GM19043 (cell line): ENCODE results near the gene LCN9.
"Not testable (repeated sequence)": the region's sequence is repeated elsewhere in the genome, so short reads cannot be mapped to it uniquely, and the experiment has no call there.

ENCODE experiments used
- ATAC-seq: cut with Tn5 transposase; IDR thresholded peaks from one replicate; pipeline ENCODE4 v1.9.1; 2021; ENCODE audit warnings: low read depth; ENCODE audit not compliant: unreplicated experiment

The LCN9 gene

DNA sequence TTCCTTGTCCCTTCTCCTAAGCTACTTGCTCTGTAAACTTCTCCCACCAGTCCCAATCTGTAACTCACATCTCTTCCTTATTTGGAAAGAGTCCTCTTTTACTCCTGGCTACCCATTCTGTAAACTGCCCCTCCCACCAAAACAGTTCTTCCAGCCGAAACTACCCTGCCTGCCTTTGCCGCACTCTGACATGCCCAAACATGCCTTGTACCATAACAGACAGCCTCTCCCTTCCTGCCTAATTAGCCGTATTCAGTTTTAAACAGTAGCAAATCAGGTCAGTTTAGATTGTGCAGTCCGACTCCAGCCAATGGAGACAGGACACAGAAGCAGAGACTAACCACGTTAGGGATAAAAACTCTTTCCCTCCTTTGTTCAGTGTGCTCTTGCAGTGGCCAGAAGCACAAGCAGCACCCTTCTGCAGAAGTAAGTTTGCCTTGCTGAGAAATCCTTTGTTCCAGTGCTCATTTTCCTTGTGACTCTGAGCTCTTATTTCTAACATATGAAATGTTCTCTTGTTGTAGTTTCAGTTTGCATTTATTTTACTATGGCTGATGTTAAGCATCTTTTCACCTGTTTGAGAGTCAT is 18.4 kb upstream of the LCN9 start:
- no peak for ATAC-seq

DNA sequence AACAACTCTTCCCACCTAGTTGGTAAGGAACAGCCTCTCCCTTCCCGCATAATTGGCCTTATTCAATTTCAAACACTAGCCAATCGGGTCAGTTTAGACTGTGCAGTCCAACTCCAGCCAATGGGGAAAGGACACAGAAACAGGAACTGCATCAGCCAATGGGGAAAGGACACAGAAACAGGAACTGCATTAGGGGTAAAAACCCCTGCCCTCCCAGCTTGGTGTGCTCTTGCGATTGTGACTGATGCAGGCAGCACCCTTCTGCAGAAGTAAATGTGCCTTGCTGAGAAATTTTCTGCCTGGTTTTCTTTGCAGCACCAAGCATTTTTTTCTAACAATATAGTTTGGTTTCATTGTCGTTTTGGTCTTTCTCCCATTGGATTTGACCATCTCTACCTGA is 15.2 kb upstream of the LCN9 start:
- ATAC-seq = no peak

DNA sequence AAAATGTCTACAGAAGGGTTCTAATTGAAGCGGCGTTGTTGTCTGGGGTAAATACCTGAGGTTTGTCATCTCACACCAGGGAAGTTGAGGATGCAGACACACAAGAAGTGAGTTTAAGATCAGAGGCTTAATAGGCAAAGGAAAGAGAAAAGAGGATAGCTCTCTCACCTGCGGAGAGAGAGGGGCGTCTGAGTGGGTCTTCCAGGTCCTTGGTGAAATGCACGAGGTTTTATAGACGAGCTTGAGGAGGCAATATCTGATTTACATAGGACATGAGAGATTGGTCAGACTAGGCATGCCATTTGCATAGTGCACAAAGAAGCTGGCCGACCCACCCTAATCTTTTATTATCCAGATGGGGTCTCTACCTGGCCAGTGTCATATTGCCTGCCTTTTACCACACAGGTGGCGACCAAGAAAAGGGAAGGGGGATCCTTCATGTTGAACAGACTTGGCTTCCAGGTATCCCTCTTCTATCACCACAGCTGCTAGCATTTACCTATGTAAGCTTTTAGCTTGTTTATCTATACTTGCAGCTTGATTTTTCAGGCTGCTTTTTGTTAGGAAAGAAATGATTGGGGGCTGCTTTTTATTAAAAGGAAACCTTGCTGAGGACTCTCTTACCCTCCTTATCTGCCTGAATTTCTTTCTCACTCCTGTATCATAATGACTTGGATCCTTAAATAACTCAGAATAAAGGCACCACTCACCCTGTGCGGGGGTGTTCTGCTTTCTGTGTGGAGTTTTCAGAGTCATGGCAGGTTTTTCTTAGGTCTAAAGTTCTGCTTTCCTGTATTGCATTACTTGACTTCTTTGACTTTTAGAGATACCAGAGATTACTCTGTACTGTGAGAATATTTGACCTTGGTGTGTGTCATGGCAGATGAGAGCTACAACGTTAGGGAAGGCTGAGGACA is 14.4 kb upstream of the LCN9 start:
- no peak for ATAC-seq

DNA sequence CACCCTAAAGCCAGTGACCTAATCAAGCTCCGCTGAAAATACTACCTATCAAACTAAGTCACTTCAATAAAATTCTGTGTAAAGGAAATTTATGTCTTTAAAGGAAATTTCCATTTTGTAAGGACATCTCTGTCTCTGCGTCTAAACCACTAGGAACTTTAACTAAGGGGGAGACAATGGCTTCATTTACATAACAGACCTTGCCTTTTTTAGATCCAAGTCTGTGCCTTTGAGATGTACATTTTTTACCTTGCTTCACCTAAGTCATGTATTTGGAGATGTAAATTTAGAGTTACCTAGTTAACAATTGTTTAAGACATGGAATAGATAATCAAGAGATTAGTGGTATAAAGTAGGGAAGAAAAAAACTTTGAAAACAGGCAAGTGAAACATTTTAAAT is 13.6 kb upstream of the LCN9 start:
- ATAC-seq = no peak

DNA sequence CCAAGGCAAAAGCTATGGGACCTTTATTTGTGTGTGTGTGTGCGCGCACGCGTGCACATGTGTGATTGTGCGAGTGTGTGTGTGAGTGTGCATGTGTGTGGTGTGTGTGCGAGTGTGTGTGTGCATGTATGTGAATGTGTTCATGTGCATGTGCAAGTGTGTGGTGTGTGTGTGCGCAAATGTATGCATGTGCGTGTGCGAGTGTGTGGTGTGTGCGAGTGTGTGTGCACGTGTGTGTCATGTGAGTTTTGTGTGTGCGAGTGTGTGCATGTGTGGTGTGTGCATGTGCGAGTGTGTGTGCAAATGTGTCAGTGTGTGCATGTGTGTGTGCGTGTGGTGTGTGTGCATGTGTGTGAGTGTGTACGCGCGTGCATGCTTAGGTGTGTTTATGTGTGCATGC is 12.7 kb upstream of the LCN9 start:
- no peak for ATAC-seq

DNA sequence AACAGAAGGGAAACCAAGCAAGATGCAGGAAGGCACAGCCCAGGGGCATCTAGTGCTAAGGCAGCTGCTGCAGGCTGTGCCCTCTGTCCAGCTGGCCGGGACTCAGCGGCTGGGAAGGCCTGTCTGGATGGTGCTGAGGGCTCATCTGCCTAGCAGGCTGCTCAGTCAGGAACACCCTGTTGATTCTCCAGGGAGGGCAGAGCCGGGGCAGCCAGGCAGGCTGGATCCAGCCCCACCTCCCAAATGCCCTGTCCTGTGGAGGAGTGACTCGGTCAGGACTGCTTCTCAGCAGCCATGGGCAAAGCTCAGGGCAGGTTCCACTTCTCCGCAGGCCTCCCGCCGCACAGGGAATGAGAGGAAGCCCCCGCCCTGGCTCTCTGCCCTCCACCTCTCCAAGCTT is 7.8 kb upstream of the LCN9 start:
- no peak for ATAC-seq

DNA sequence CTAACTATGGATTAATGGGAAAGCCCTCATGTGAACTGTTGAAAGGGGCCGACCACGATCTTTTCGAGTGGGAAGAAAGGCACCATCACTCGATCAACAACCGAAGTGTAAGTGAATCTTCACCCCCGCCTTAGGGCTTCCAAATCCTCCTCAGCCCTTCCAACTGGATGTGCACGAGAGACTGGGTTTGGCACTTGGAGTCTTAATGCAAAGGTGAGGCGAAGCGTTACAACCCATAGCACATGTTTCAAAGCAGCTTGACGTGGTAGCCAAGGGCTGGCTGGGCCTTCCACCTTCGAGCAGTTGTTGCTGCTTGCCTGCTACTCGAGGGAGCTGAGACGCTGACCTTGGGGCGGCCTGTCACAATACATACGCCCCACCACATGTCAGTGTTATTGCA is 5.7 kb upstream of the LCN9 start:
- no peak for ATAC-seq

DNA sequence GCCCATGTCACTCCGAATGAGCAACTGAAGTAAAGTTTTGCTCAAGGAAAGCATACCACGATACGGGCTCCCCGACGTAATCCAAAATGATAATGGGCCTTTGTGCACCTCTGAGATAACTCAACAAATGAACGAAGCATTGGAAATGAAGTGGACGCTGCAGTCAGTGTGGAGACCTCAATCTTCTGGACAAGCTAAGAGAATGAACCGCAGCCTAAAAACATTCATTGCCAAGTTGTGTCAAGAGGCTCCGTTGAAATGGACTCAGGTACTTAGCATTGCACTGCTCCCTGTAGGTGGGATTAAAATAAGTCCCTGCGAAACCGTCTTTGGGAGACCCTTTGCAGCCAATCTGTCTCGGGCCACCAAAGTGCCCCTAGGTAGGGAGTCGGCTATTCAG is 3.9 kb upstream of the LCN9 start:
- ATAC-seq = no peak

DNA sequence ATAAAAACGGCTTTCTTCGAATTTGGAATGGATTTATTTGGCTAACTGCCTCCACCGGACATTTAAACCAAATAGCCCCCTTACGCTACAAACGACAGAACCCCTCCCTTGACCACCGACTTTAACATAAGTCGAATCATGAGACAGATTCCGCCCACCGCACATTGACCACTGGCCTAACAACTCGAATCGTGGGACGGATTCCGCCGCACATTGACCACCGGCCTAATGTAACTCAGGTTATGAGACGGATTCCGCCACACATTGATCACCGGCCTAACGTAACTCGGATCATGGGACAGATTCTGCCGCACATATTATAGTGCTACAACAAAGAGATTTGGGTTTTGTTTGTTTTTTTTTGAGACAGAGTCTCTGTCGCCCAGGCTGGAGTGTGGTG is 2.7 kb upstream of the LCN9 start:
- ATAC-seq = no peak

DNA sequence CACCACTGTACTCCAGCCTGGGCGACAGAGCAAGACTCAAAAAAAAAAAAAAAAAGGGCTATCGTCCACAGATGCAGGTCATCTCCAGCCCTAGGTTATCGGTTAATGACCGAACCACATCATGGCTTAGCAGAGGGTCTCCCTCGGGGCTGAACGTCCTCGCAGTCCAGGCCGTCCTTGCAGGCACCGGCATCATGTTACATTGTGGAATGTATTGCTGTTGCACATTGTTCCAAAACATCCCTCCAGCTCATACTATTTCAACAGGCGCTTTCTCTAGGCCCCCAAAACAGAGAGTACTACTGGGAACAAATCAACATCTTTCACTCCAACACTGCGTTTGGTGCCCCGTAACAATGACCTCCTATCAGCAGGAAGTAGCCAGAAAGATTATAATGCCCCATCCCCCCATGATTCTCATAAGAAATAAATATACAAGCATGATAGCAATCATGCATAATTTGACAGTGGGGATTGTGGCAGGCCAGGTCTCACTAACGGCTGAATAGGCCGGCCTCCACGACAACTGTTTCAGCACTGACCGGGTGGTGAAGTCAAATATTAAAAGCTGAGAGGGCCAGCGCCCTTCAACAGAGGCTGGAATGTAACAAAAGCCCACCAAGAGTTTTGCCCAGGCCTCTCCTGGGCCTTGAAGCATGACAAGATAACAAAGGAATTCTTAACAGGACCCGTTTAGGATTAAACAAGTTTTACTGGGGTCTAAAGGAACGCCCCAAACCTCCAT is 1.1 kb upstream of the LCN9 start:
- no peak for ATAC-seq

DNA sequence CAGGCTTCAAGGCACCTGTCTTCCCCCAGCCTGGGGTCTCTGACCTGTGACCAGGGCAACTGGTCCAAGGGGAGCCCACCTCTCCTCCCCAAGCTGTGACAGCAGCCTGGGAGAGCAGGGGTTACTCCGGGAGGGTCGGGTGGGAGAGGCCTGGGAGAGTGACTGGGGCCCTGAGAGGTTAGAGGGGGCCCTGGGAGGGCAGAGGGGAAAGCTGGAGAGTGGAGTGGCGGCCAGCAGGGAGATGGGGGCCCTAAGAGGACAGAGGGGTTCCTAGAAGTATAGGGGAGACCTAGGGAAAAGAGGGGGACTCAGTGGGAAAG is 302 bp downstream of the LCN9 start:
- ATAC-seq = no peak

DNA sequence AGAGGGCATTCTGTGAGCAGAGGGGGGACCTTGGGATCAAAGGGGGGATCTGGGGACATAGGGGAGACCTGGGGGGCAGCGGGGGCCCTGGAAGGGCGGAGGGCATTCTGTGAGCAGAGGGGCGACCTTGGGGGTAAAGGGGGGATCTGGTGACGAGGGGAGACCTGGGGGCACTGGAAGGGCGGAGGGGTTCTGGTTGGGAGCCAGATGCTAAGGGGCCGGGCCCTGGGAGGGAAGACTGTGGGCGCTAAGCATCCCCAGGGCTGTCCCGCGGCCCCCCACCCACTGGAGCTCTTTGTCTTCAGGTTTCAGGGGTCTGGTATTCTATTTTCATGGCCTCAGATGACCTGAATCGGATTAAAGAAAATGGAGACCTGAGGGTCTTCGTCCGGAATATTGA is 748 bp downstream of the LCN9 start:
- ATAC-seq = no peak

DNA sequence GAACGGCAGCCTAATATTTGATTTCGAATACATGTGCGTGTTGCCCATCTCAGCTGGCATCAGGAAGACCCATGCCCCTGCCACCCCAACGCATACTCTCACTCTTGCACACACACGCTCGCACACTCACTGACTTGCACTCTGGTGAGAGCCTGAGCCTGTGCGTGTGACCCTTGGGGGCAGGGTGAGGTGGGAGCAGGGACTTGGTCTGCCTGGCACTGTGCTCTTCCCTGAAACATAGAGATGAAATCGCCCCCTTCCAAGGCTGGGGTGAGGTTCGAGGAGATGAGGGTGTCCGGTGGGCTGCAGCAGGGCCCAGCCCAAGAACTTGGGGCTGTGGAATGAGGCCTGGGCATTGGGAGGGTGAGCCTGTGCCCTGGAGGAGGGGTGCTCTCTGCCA is 1.2 kb downstream of the LCN9 start:
- ATAC-seq = no peak

DNA sequence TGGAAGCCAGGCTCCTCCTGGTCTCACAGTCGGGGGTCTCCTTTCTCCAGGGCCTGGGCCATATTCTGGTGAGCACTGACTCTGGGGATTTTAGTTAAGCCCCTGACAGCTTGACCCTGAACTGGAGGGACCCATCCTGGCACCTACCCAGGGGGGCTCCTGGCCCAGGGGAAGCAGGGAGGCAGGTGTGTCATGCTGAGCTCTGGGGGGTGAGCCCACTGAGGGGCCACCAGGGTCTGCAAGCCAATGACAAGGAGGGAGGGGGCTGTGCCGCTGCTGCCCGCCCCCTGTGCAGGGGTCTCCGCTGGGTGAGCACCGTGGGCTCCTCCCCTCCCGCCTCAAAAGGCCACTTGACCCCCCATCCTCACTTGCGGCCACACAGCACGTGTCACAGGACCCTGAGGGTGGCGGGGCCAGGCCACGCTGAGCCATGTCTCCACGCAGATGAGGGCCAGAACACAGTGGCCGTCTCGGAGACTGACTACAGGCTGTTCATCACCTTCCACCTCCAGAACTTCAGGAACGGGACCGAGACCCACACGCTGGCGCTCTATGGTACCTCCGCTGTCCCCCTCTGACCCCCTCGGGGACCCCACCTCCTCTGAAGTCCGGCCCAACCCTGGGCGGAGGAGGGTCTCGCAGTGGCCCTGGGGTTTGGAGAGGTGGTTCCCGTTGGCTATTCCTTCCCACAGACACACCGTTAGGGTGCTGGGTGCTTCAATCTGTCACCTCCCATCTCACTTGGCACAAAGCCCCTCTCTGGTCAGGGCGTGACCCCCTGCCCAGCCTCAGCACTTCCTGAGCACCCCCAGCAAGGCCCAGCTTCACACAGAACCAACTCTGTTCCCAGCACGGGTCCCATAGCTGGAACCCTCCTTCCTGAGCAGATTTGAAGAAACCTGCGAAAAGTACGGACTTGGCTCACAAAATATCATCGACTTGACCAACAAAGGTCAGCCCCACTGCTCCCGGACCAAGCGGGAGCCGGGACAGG is 2.0 kb downstream of the LCN9 start:
- ATAC-seq = no peak

DNA sequence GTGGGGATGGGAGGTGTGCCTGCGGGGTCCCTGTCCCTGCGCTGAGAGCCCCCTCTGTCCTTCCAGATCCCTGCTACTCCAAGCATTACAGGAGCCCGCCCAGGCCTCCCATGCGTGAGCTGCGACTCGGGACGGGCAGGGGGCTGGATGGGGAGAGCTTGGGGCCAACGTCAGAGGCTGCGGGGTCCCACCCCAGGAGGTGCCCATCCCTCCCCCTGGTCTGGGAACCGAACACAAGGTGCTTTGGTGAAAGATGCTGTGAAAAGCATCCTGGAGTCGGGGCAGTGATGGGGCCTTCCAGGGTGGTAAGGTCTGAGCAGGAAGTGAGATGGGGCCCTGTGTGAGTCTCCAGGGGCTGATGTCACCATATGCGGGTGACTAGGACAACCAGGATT is 2.7 kb downstream of the LCN9 start:
- no peak for ATAC-seq

DNA sequence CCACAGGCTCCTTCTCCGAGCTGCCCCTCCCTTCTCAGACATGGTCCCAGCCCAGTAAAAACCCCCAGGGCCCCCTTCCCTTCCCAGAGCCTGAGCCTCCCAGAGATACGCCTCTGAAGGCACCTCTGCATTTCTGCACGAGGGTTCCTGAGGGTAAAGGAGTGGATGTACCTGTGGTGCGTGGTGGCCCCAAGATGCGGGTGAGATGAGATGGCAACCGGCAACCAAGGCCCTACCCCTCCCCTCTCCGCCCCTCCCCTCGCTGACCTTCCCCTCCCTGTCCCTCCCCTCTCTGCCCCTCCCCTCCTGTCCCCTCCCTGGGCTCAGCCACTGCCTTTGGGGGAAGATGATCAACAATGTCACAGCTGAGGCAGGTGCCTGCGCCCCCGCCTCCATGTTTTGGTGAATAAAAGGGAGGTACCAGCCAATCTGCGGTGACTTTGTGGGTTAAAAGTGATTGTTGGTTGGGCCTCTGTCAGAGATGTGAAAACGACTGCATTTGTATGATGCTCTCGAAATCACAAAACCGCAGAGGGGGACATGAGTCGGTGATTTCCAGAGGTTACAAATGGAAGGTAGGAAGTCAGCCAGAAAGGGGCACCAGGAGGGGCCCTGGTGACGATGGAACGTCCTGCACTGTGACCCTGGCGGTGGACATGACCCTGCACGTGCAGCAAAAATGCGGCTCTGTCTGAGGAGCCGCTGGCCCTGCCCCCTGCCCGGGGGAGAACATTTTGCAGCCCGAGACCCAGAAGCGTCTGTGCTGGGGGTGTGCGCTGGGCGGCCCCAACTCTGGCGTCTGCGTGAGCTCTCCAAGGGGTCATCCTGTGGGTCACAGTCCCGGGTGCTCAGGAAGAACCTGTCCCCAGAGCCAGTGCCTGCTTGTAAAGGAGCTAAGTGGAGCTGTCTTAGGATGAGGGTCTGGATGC is 3.7 kb downstream of the LCN9 start:
- ATAC-seq = no peak

DNA sequence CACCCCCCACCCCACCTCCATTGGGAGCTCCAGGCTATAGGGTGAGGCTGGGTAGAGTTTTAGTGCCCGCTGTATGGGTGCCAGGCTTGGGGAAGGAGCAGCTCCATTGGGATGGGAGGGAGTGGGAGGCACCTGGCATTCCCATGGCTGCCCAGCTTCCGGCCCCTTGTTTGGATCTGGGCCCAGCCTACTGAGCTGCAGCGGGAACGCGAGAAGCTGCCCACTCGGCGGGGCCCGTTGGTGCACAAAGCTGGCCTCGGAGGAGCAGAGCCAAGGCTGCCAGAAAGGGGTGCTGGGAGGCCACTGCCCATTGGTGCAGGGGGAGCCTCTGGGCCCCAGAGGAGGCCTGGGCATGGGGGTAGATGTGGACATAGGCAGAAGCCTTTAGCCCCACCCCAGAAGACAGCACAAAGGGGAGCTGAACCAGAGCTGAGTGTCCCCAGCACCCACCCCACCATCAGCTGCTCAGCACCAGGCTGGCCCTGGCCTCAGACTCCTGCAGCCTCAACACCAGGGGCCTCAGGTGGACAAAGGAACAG is 4.4 kb downstream of the LCN9 start:
- ATAC-seq = no peak

DNA sequence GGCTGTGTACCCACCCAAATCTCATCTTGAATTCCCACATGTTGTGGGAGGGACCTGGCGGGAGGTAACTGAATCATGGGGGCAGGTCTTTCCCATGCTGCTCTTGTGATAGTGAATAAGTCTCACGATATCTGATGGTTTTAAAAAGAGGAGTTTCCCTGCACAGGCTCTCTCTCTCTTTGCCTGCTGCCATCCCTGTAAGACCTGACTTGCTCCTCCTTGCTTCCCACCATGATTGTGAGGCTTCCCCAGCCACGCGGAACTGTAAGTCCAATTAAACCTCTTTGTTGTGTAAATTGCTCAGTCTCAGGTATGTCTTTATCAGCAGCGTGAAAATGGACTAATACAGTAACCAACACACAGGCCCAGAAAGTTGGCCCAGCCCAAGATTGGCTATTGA is 5.9 kb downstream of the LCN9 start:
- ATAC-seq = not testable (repeated sequence)

DNA sequence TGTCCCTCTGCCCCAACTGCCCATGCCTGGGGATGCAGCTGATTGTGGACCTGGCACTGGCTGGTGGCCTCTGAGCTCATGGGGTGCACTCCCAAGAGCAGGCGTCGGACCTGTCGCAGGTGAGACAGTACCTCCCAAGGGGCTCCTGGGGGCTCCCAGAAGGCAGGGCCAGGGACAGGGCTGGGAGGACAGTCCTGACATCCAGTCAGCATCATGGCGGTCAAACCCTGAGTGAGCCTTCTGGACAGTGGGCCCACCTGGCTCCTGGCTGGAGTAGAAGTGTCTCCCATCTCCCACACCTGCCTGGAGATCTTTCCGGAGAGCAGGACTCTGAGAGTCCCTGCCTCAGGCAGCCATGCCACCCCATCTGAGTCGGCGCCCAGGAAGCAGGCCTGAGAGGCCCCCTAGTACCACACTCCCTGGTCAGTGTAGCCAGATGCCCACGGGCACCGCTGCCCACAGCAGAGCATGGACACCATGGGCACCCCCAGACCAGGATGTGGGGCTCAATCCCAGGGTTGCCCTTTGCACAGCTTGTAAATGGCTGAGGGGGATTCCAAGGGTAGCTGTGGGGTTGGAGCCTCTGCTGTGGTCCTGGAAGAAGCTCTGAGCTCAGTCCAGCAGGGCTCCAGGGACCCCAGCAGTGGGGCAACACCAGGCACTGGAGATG is 6.6 kb downstream of the LCN9 start:
- no peak for ATAC-seq
